Ascending aorta (tissue), 2 donors: ENCODE data around the gene PDX1. TPM values are rescaled to one million over a fixed set of nuclear protein-coding genes. Genes with fewer than 3 reads are reported as not detected.
A peak's percentile ranks its signal among the peaks of the same experiment; 100 is the strongest.

ENCODE experiments used
- DNase-seq, 2 donors: peaks; one replicate each; pipeline ENCODE4 v3.0.0-alpha.2; 2019; ENCODE audit warnings: low spot score in 2 of 2
- H3K27ac ChIP-seq, 2 donors: fragments of 200-600 bp; sonication (generic); one replicate each; pipeline ENCODE4 v1.5.1; 2016 to 2017; ENCODE audit warnings: mild to moderate bottlenecking in 1 of 2
- H3K27me3 ChIP-seq: fragments of 200-600 bp; sonication (generic); one replicate; pipeline ENCODE4 v1.5.1; 2017
- H3K36me3 ChIP-seq, 2 donors: fragments of 200-600 bp; sonication (generic); one replicate each; pipeline ENCODE4 v1.5.1; 2016
- H3K4me1 ChIP-seq, 2 donors: fragments of 200-600 bp; sonication (generic); one replicate each; pipeline ENCODE4 v1.5.1; 2016 to 2017; ENCODE audit warnings: mild to moderate bottlenecking in 1 of 2
- H3K4me3 ChIP-seq, 2 donors: fragments of 200-600 bp; sonication (generic); one replicate each; pipeline ENCODE4 v1.5.1; 2016 to 2017; ENCODE audit warnings: mild to moderate bottlenecking in 1 of 2
- H3K9me3 ChIP-seq, 2 donors: fragments of 200-600 bp; sonication (generic); one replicate each; pipeline ENCODE4 v1.5.1; 2016
- CTCF ChIP-seq, 3 experiments: fragments of 200-600 bp in 2 of 3; fragments of 450-650 bp in 1 of 3; sonication (generic) in 2 of 3; IDR thresholded peaks; one replicate each; pipeline ENCODE4 v1.5.1; 2016 to 2019; ENCODE audit warnings: antibody characterized with exemption in 3 of 3, mild to moderate bottlenecking in 1 of 3, moderate library complexity in 1 of 3
- intact Hi-C: fragments of 100-400 bp; cut with DNase I; formaldehyde crosslinking; loops from one replicate; pipeline ENCODE4 v1.15.1; 2023
- total RNA-seq: library from RNA; depleted of rRNA; stranded (reverse); fragments of >200 nt; gene quantifications from one replicate; pipeline ENCODE4 v1.1.0, GENCODE V29; 2016

Gene PDX1
- total RNA-seq, 1 donor from 2014 or later = not detected

GRCh38 chr13:27955014-27955591 lies 35.3 kb downstream of the PDX1 start:
- no peak overlapping the region for H3K27ac ChIP-seq
- no peak overlapping the region for H3K4me3 ChIP-seq
- no peak for TF ChIP-seq CTCF (IDR thresholded peaks at IDR 0.05)
- H3K36me3 ChIP-seq = no peaks in the 10 kb centered on the region
- H3K27me3 ChIP-seq = peaks cover 20% of the 10 kb centered on the region
- H3K4me1 ChIP-seq = peaks cover 2 to 12% of the 10 kb centered on the region in 2 donors
- DNase-seq = no peak
- intact Hi-C loops = no loop called here
- H3K9me3 ChIP-seq = no peaks in the 10 kb centered on the region

- TF ChIP-seq CTCF (IDR thresholded peaks at IDR 0.05) = no peak
- Histone ChIP-seq H3K4me3 (no peak overlapping the region), H3K36me3 (no peaks in the 10 kb centered on the region), H3K27ac (no peak overlapping the region), H3K27me3 (peaks cover 28% of the 10 kb centered on the region), H3K9me3 (no peaks in the 10 kb centered on the region), H3K4me1 (peaks cover 11 to 19% of the 10 kb centered on the region in 2 donors)
- intact Hi-C loops = no loop called here
- DNase-seq = no peak
Observed at GRCh38 chr13:27956576-27957300, 36.9 kb downstream of the PDX1 start.

- H3K27me3 ChIP-seq = peaks cover 28% of the 10 kb centered on the region
- TF ChIP-seq CTCF (IDR thresholded peaks at IDR 0.05) = no peak
- H3K4me3 ChIP-seq = peak overlapping the region; percentile 28 to 46
- no peaks in the 10 kb centered on the region for H3K9me3 ChIP-seq
- no peak for DNase-seq
- H3K27ac ChIP-seq = no peak overlapping the region
- H3K36me3 ChIP-seq = no peaks in the 10 kb centered on the region
- H3K4me1 ChIP-seq = peaks cover 8 to 9% of the 10 kb centered on the region in 2 donors
- intact Hi-C loops = no loop called here
Observed at GRCh38 chr13:27959976-27960361, 40.2 kb downstream of the PDX1 start.

- no peaks in the 10 kb centered on the region for H3K9me3 ChIP-seq
- TF ChIP-seq CTCF (IDR thresholded peaks at IDR 0.05) = peak in 2 of 3 experiments; percentile 8 to 26
- H3K4me1 ChIP-seq = peaks cover 8 to 9% of the 10 kb centered on the region in 2 donors
- intact Hi-C loops = no loop called here
- H3K4me3 ChIP-seq = peak overlapping the region; percentile 28 to 46
- DNase-seq = no peak
- no peak overlapping the region for H3K27ac ChIP-seq
- H3K36me3 ChIP-seq = no peaks in the 10 kb centered on the region
- peaks cover 28% of the 10 kb centered on the region for H3K27me3 ChIP-seq
Observed at GRCh38 chr13:27960362-27961226, 40.8 kb downstream of the PDX1 start.

- Histone ChIP-seq H3K9me3 (no peaks in the 10 kb centered on the region), H3K27ac (no peak overlapping the region), H3K27me3 (peaks cover 33% of the 10 kb centered on the region), H3K36me3 (no peaks in the 10 kb centered on the region), H3K4me3 (peak overlapping the region; percentile 28 to 46), H3K4me1 (peaks cover 8 to 9% of the 10 kb centered on the region in 2 donors)
- DNase-seq = no peak
- no peak for TF ChIP-seq CTCF (IDR thresholded peaks at IDR 0.05)
- intact Hi-C loops = no loop called here
Observed at GRCh38 chr13:27961227-27962085, 41.7 kb downstream of the PDX1 start.
